ENCODE data around the gene PKD1. TPM values are rescaled to one million over a fixed set of nuclear protein-coding genes. Genes with fewer than 3 reads are reported as not detected.

PKD1 gene
- polyA plus RNA-seq, 4 donors: 55.0 to 101 (median 69.2) TPM

- peak; percentile 80 to 91 (median 82) for DNase-seq (ENCODE audit: low read depth in 4 of 4, low spot score in 3 of 4)
These were observed 96.2 kb downstream of the PKD1 start for GRCh38 chr16:2039274-2040031.

Other genes with a start within 250 kb of the PKD1 start
- gene HS3ST6, start 217.5 kb downstream of the PKD1 start, polyA plus RNA-seq (ENCODE audit: insufficient read length in 4 of 4): under 1 TPM; 0.14 to 0.88 (median 0.32) TPM
- gene MSRB1, start 192.7 kb downstream of the PKD1 start, polyA plus RNA-seq (ENCODE audit: insufficient read length in 4 of 4): 10 to 100 TPM; 62.5 to 86.2 (median 67.2) TPM
- under 1 TPM; 0.18 to 0.31 (median 0.21) TPM for gene RPL3L, start 181.2 kb downstream of the PKD1 start, polyA plus RNA-seq (ENCODE audit: insufficient read length in 4 of 4)
- gene NDUFB10, start 176.4 kb downstream of the PKD1 start, polyA plus RNA-seq (ENCODE audit: insufficient read length in 4 of 4): 100 to 1,000 TPM; 125 to 156 (median 130) TPM
- gene RPS2, start 171.1 kb downstream of the PKD1 start, polyA plus RNA-seq (ENCODE audit: insufficient read length in 4 of 4): 1,000 to 10,000 TPM; 1,839 to 2,451 (median 2,117) TPM
- not detected for gene RNF151, start 169.0 kb downstream of the PKD1 start, polyA plus RNA-seq (ENCODE audit: insufficient read length in 4 of 4)
- gene TBL3, start 163.8 kb downstream of the PKD1 start, polyA plus RNA-seq (ENCODE audit: insufficient read length in 4 of 4): 10 to 100 TPM; 26.0 to 47.2 (median 35.0) TPM
- gene NOXO1, start 154.4 kb downstream of the PKD1 start, polyA plus RNA-seq (ENCODE audit: insufficient read length in 4 of 4): under 1 TPM; 0.52 to 0.97 (median 0.65) TPM
- 10 to 100 TPM; 24.2 to 36.0 (median 27.1) TPM for gene GFER, start 151.7 kb downstream of the PKD1 start, polyA plus RNA-seq (ENCODE audit: insufficient read length in 4 of 4)
- gene SYNGR3, start 145.9 kb downstream of the PKD1 start, polyA plus RNA-seq (ENCODE audit: insufficient read length in 4 of 4): 1 to 10 TPM; 1.2 to 2.6 (median 2.3) TPM
- gene ZNF598, start 126.1 kb downstream of the PKD1 start, polyA plus RNA-seq (ENCODE audit: insufficient read length in 4 of 4): 10 to 100 TPM; 17.6 to 27.5 (median 18.1) TPM
- 10 to 100 TPM in 1 of 4 donors, 1 to 10 TPM in 3; 3.8 to 10.3 (median 5.5) TPM for gene NPW, start 116.1 kb downstream of the PKD1 start, polyA plus RNA-seq (ENCODE audit: insufficient read length in 4 of 4)
- gene NHERF2, start 109.0 kb downstream of the PKD1 start, polyA plus RNA-seq (ENCODE audit: insufficient read length in 4 of 4): 100 to 1,000 TPM; 117 to 185 (median 126) TPM
- 10 to 100 TPM; 17.6 to 26.6 (median 19.0) TPM for gene NTHL1, start 88.1 kb downstream of the PKD1 start, polyA plus RNA-seq (ENCODE audit: insufficient read length in 4 of 4)
- 100 to 1,000 TPM; 121 to 152 (median 136) TPM for gene TSC2, start 87.9 kb downstream of the PKD1 start, polyA plus RNA-seq (ENCODE audit: insufficient read length in 4 of 4)
- gene RAB26, start 12.7 kb upstream of the PKD1 start, polyA plus RNA-seq (ENCODE audit: insufficient read length in 4 of 4): 1 to 10 TPM; 2.0 to 3.5 (median 2.4) TPM
- gene TRAF7, start 19.9 kb upstream of the PKD1 start, polyA plus RNA-seq (ENCODE audit: insufficient read length in 4 of 4): 10 to 100 TPM; 53.7 to 63.4 (median 57.5) TPM
- gene CASKIN1, start 60.7 kb upstream of the PKD1 start, polyA plus RNA-seq (ENCODE audit: insufficient read length in 4 of 4): 1 to 10 TPM; 1.2 to 3.1 (median 1.4) TPM
- gene MLST8, start 69.6 kb upstream of the PKD1 start, polyA plus RNA-seq (ENCODE audit: insufficient read length in 4 of 4): 10 to 100 TPM; 43.9 to 49.5 (median 46.3) TPM
- 1 to 10 TPM; 4.1 to 9.2 (median 5.4) TPM for gene BRICD5, start 75.0 kb upstream of the PKD1 start, polyA plus RNA-seq (ENCODE audit: insufficient read length in 4 of 4)
- 10 to 100 TPM; 12.7 to 15.5 (median 14.1) TPM for gene PGP, start 78.9 kb upstream of the PKD1 start, polyA plus RNA-seq (ENCODE audit: insufficient read length in 4 of 4)
- gene E4F1, start 87.7 kb upstream of the PKD1 start, polyA plus RNA-seq (ENCODE audit: insufficient read length in 4 of 4): 10 to 100 TPM; 15.9 to 25.4 (median 16.8) TPM
- 1 to 10 TPM in 2 of 4 donors, under 1 TPM in 2; 0.86 to 1.8 (median 0.95) TPM for gene DNASE1L2, start 100.5 kb upstream of the PKD1 start, polyA plus RNA-seq (ENCODE audit: insufficient read length in 4 of 4)
- gene ECI1, start 115.7 kb upstream of the PKD1 start, polyA plus RNA-seq (ENCODE audit: insufficient read length in 4 of 4): 100 to 1,000 TPM in 1 of 4 donors, 10 to 100 TPM in 3; 57.6 to 101 (median 69.3) TPM
- gene RNPS1, start 132.2 kb upstream of the PKD1 start, polyA plus RNA-seq (ENCODE audit: insufficient read length in 4 of 4): 100 to 1,000 TPM; 184 to 221 (median 195) TPM
- 1 to 10 TPM; 5.2 to 6.7 (median 5.7) TPM for gene ABCA3, start 204.8 kb upstream of the PKD1 start, polyA plus RNA-seq (ENCODE audit: insufficient read length in 4 of 4)

Measured in right renal pelvis (tissue), 4 donors.